ENCODE results near the gene C2CD2L.
"Not testable (repeated sequence)": the region's sequence is repeated elsewhere in the genome, so short reads cannot be mapped to it uniquely, and the experiment has no call there.

Gene C2CD2L

DNA sequence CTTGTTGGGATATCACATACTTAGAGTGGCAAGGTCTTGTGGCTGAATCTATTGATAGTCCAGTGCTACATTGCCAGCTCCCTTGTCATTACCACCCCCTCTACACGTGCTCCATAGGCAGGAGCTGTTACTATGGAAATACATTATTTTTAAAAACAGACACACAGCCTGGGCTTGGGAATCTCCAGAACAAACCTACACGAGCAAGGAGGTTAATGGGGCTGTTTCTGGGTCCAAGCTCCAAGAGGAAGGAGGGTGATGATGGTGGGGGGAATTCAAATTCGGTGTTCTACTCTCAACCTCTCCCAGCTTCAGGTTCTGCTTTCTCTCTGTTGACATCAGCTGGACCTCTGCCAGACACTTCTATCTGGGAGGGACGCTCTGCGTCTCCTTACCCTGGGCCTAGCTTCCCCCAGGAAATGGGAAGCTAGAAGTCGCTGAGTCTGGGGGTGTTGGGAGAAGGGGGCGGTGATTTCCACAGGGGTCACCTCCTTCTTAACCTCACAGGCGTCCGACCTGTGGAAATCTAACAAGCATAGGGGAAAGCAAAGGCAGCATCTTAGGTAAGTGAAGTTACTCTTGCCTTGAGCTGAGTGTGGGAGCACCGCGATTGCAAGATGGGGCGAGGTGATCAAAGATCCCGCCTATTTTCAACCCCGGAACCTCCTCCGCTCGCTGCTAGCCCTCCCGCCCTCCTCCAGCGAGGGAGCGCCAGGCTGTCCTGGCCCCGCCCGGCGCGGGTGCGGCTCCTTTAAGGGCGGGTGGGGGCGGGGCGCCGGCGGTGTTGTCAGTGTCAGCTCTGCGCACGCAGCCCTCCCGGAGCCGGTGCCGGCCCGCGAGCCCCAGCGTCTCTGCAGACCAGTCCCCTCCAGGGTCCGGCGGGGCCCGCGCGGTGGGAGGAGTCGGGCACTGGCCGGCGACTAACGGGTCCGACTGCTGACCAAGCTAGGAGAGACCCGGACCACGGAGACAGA lies at the start of gene C2CD2L:
TSS of gene C2CD2L (plus strand) at position 781 of the 974 bp plus-strand sequence. CDS start 398 bp downstream, outside the sequence.
- peak; percentile 88 for DNase-seq

GRCh38 chr11:119059128-119059527 lies 48.0 kb upstream of the C2CD2L start:
- DNase-seq, result not testable (repeated sequence)

GRCh38 chr11:119061256-119061655 lies 45.9 kb upstream of the C2CD2L start:
- no peak for DNase-seq

DNA sequence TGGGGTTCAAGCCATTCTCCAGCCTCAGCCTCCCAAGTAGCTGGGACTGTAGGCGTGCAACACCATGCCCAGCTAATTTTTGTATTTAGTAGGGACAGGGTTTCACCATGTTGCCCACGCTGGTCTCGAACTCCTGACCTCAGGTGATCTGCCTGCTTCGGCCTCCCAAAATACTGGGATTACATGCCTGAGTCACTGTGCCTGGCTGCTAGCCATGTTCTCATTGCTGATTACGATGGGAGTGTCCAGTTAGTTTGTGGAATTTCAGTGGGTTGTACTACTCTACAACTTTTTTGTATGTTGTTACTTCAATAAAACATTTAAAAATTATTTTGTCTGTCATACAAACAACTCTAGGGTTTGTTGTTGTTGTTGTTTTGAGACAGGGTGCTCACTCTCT lies 44.4 kb upstream of the C2CD2L start:
- DNase-seq, result peak; percentile 49

GRCh38 chr11:119065369-119065768 lies 41.8 kb upstream of the C2CD2L start:
- DNase-seq, result no peak

GRCh38 chr11:119067371-119068222 lies 39.5 kb upstream of the C2CD2L start, which contains the start of gene VPS11:
VPS11 (plus strand) TSS chr11:119067818; CDS start chr11:119067824, 6 bp downstream.
- DNase-seq, result peak; percentile 96

DNA sequence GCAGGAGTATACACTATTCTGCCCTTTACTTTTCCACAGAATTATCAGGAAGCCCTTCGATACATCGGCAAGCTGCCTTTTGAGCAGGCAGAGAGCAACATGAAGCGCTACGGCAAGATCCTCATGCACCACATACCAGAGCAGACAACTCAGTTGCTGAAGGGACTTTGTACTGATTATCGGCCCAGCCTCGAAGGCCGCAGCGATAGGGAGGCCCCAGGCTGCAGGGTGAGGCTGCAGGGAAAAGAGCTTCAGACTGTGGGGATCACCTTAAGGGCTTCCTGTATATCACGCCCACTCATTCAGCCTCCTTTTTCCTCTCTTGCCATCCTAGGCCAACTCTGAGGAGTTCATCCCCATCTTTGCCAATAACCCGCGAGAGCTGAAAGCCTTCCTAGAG lies 29.3 kb upstream of the C2CD2L start:
- no peak for DNase-seq

- DNase-seq, result no peak
Measured at GRCh38 chr11:119078675-119079420, 28.3 kb upstream of the C2CD2L start.

- no peak for DNase-seq
Measured at GRCh38 chr11:119081682-119082260, 25.4 kb upstream of the C2CD2L start.

GRCh38 chr11:119084663-119085436 lies 22.3 kb upstream of the C2CD2L start, which contains the start of gene HMBS:
HMBS (plus strand) TSS chr11:119084881; CDS start chr11:119085034, 153 bp downstream.
- peak; percentile 83 for DNase-seq

- DNase-seq, result no peak
Measured at GRCh38 chr11:119085437-119085847, 21.7 kb upstream of the C2CD2L start.

DNA sequence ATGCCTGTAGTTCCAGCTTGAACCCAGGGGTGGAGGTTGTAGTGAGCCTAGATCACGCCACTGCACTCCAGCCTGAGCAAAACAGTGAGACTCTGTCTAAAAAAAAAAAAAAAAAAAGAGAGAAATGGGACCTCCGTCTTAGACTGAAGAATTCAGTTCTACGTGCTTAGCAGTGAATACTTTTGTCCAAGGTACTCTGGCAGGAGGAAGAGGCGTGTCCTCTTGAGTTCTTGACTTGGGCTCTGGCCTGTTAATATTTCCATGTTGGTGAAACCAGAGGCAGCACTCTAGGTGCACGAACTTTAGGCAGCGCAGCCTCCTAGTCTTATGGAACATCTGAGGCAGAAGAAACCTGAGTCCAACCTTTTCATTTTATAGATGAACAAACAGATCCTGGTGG lies 20.0 kb upstream of the C2CD2L start:
- DNase-seq, result no peak

- DNase-seq, result no peak
Measured at GRCh38 chr11:119087747-119088241, 19.4 kb upstream of the C2CD2L start.

- no peak for DNase-seq
Measured at GRCh38 chr11:119088406-119088805, 18.7 kb upstream of the C2CD2L start.

DNA sequence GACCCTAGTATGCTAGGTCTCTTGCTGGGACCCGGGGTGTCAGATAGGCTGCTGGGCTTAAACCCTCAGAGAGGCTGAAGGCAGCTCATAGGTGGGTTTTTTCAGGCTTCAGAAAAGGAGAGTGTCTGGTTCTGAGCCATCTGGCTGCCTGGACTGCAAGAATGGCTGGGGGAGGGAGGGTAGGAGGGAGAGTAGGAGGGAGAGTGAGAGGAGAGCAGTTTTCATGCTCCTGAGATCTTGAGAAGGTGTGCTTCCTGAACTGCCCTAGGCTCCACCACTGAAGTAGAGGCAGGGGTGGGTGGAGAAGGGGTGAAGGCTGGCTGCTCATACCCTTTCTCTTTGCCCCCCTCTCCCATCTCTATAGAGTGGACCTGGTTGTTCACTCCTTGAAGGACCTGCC lies 17.8 kb upstream of the C2CD2L start:
- no peak for DNase-seq

- no peak for DNase-seq
Measured at GRCh38 chr11:119091178-119091577, 16.0 kb upstream of the C2CD2L start.

DNA sequence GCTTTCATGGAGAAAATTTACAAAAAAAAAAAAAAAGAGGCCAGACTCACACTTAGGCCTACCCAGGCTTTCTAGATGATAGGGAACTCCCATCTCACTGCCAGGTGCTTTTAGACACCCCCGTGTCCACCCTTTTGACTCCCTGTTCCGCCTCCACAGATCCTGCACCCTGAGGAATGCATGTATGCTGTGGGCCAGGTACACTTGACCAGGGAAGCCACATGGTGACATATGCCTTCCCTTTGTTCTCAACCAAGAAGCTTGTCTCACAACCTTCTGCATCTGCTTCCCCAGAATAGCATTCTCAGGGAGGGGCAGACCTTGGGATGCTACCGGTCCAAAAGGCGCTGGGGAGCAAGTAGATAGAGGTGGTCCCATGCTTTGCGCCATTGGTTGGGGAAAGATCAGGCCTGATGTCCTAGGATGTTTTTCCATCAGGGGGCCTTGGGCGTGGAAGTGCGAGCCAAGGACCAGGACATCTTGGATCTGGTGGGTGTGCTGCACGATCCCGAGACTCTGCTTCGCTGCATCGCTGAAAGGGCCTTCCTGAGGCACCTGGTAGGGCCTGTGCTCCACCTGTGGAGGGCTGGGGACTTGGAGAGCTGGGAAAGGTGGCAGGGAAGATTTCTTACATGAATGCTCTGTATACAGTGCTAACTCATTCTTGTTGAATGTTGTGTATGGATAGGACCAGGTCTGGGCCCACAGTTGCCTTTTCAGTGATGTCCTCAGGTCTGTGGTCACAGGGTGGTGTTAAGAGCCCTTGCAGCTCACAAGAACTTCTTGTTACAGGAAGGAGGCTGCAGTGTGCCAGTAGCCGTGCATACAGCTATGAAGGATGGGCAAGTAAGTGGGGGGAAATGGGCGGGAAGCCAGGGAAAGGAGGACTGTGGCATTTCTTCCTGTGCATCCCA lies 14.9 kb upstream of the C2CD2L start:
- no peak for DNase-seq

DNA sequence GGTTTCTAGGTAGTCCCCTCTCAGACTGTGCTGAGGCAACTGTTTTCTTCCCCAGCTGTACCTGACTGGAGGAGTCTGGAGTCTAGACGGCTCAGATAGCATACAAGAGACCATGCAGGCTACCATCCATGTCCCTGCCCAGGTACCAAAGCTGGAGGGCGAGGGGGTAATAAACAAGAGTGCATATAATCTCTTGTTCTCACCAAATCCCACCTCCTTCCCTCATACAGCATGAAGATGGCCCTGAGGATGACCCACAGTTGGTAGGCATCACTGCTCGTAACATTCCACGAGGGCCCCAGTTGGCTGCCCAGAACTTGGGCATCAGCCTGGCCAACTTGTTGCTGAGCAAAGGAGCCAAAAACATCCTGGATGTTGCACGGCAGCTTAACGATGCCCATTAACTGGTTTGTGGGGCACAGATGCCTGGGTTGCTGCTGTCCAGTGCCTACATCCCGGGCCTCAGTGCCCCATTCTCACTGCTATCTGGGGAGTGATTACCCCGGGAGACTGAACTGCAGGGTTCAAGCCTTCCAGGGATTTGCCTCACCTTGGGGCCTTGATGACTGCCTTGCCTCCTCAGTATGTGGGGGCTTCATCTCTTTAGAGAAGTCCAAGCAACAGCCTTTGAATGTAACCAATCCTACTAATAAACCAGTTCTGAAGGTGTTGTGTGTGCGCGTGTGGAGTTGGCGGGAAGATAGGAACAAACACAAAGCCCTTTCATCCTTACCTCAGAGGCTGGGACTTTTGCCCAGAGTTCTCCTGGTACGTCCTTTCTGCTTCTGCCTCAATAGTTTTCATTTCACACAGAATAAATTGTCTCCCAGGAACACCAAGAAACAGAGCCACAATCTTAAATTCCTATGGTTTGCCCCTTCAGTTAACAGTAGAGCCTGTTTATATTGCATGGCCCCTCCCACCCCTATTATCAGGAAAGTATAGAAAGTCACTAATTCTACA lies 14.0 kb upstream of the C2CD2L start:
- DNase-seq, result no peak
